Esophagus squamous epithelium (tissue), 4 donors: ENCODE measurements around the gene RSF1.

Experiments
- POLR2A ChIP-seq, 4 donors: fragments of 450-650 bp; IDR thresholded peaks; one replicate each; pipeline ENCODE4 v1.6.1; 2017; ENCODE audit warnings: antibody characterized with exemption in 4 of 4, mild to moderate bottlenecking in 4 of 4, moderate library complexity in 3 of 4
- TF ChIP-seq, protein P1 (sequence below), 6 experiments: fragments of 450-650 bp in 4 of 6; fragments of 200-600 bp in 2 of 6; sonication (generic) in 2 of 6; IDR thresholded peaks; one replicate each; pipeline ENCODE4 v1.5.1; 2016 to 2019; ENCODE audit warnings: antibody characterized with exemption in 6 of 6, mild to moderate bottlenecking in 4 of 6, moderate library complexity in 4 of 6

DNA sequence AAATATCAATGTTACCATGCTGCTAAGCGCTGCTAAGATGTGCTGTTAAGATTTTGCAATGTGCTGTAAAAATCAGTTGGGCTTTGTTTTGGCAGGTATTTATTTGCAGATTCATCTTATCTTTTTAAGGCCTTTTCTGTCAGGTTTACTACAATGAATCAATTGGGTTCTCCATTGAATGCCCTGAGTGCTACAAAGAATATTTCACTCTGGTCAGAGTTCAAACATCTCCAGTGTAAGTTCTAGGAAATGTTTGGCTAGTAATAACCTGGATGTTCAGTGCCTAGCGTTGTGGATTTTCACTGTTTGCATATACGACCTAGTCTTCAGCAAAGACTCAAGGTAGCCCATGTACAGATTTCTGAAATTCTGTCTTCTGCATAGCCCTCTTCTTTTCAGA, 36.0 kb downstream of the RSF1 start:
- TF ChIP-seq, protein P1, sequence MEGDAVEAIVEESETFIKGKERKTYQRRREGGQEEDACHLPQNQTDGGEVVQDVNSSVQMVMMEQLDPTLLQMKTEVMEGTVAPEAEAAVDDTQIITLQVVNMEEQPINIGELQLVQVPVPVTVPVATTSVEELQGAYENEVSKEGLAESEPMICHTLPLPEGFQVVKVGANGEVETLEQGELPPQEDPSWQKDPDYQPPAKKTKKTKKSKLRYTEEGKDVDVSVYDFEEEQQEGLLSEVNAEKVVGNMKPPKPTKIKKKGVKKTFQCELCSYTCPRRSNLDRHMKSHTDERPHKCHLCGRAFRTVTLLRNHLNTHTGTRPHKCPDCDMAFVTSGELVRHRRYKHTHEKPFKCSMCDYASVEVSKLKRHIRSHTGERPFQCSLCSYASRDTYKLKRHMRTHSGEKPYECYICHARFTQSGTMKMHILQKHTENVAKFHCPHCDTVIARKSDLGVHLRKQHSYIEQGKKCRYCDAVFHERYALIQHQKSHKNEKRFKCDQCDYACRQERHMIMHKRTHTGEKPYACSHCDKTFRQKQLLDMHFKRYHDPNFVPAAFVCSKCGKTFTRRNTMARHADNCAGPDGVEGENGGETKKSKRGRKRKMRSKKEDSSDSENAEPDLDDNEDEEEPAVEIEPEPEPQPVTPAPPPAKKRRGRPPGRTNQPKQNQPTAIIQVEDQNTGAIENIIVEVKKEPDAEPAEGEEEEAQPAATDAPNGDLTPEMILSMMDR (IDR thresholded peaks at IDR 0.05) = no peak
- no peak for TF ChIP-seq POLR2A (IDR thresholded peaks at IDR 0.05)
